ENCODE measurements around the gene RPE65. TPM values are rescaled to one million over a fixed set of nuclear protein-coding genes. Genes with fewer than 3 reads are reported as not detected.

The RPE65 gene
- total RNA-seq, 1 experiment from 2014 or later, result not detected

- ATAC-seq (no peak), DNase-seq (ENCODE audit: low read depth, low spot score) (no peak)
- intact Hi-C loops (cut with micrococcal nuclease; ENCODE audit: unreplicated experiment), result loop anchor here (10.0 kb wide), 1 partner anchor 101 kb away; no protein-coding TSS in a partner anchor
- no peak overlapping the region for H3K4me3 ChIP-seq (ENCODE audit: low read depth in 2 of 2, low read length in 2 of 2)
- in situ Hi-C loops (cut with HindIII; ENCODE audit: low pct_unique_long_range_greater_than_20kb, low sequenced_read_pairs), result no loop called here
- TF ChIP-seq REST (IDR thresholded peaks at IDR 0.05; ENCODE audit: insufficient read depth in 1 of 2, low read depth in 2 of 2, low read length in 1 of 2) (no peak), TCF7L2 (IDR thresholded peaks at IDR 0.05; ENCODE audit: low read depth, low read length) (no peak), POLR2AphosphoS5 (IDR thresholded peaks at IDR 0.05; ENCODE audit: low read depth, low read length) (no peak), CTCF (IDR thresholded peaks at IDR 0.05) (no peak), SIN3A (IDR thresholded peaks at IDR 0.05; ENCODE audit: borderline replicate concordance, insufficient read depth, low read depth, low read length) (no peak)
- peaks cover 2% of the 10 kb centered on the region for H3K27me3 ChIP-seq (ENCODE audit: control insufficient read depth, insufficient read depth, low read length)
- ChIA-PET CTCF (no interaction called here), POLR2A (no interaction called here)
- no TSS peak for BruUV-seq (replicated peaks)
- H3K27ac ChIP-seq (ENCODE audit: low read length), result no peak overlapping the region
- no peaks in the 10 kb centered on the region for H3K9me3 ChIP-seq (ENCODE audit: control insufficient read depth, insufficient read depth, low read depth, low read length)
- no peaks in the 10 kb centered on the region for H3K36me3 ChIP-seq (ENCODE audit: control insufficient read depth, insufficient read depth, low read length)
- H3K4me1 ChIP-seq (ENCODE audit: control insufficient read depth, insufficient read depth, low read length), result no peaks in the 10 kb centered on the region
Measured at GRCh38 chr1:68445709-68446108, 4.0 kb downstream of the RPE65 start.

- H3K27me3 ChIP-seq (ENCODE audit: control insufficient read depth, insufficient read depth, low read length), result no peaks in the 10 kb centered on the region; the same call in 1 of the 2 replicates
- no peaks in the 10 kb centered on the region for H3K4me1 ChIP-seq (ENCODE audit: control insufficient read depth, insufficient read depth, low read length)
- ATAC-seq (peak; percentile 81), DNase-seq (ENCODE audit: low read depth, low spot score) (peak; percentile 48)
- in situ Hi-C loops (cut with HindIII; ENCODE audit: low pct_unique_long_range_greater_than_20kb, low sequenced_read_pairs), result no loop called here
- no peaks in the 10 kb centered on the region for H3K9me3 ChIP-seq (ENCODE audit: control insufficient read depth, insufficient read depth, low read depth, low read length)
- H3K27ac ChIP-seq (ENCODE audit: low read length), result no peak overlapping the region
- POLR2A ChIA-PET, result interaction anchor here (0.5 kb wide), 1 partner anchor 327 kb away, joined by 15 read pairs; no protein-coding TSS in a partner anchor
- H3K4me3 ChIP-seq (ENCODE audit: low read depth in 2 of 2, low read length in 2 of 2), result no peak overlapping the region
- no TSS peak for BruUV-seq (replicated peaks)
- TF ChIP-seq TCF7L2 (IDR thresholded peaks at IDR 0.05; ENCODE audit: low read depth, low read length) (no peak), CTCF (IDR thresholded peaks at IDR 0.05) (peak; percentile 79)
- intact Hi-C loops (cut with micrococcal nuclease; ENCODE audit: unreplicated experiment), result loop anchor here (10.0 kb wide), 1 partner anchor 98 kb away; no protein-coding TSS in a partner anchor
- CTCF ChIA-PET, result interaction anchor here (0.5 to 1.2 kb wide), 3 partner anchors 211 to 465 kb away, joined by 3 to 7 read pairs (median 6); partner anchors contain the start of gene WLS
- H3K36me3 ChIP-seq (ENCODE audit: control insufficient read depth, insufficient read depth, low read length), result no peaks in the 10 kb centered on the region
Measured at GRCh38 chr1:68442822-68443556, 6.8 kb downstream of the RPE65 start.
